Rectal smooth muscle tissue (tissue), 1 donor: ENCODE data around the gene DOK7.

ENCODE experiments used
- H3K27ac ChIP-seq: one replicate; pipeline ENCODE4 v1.7.0; 2013; ENCODE audit warnings: low read depth, low read length, inconsistent platforms
- H3K27me3 ChIP-seq: one replicate; pipeline ENCODE4 v1.7.0; 2013; ENCODE audit warnings: low read length; ENCODE audit not compliant: control insufficient read depth, insufficient read depth
- H3K36me3 ChIP-seq: one replicate; pipeline ENCODE4 v1.7.0; 2013; ENCODE audit warnings: low read length; ENCODE audit not compliant: control insufficient read depth, insufficient read depth
- H3K4me1 ChIP-seq: one replicate; pipeline ENCODE4 v1.7.0; 2013; ENCODE audit warnings: low read length; ENCODE audit not compliant: control insufficient read depth, insufficient read depth
- H3K4me3 ChIP-seq: one replicate; pipeline ENCODE4 v1.7.0; 2013; ENCODE audit warnings: low read length
- H3K9ac ChIP-seq: one replicate; pipeline ENCODE4 v1.7.0; 2013; ENCODE audit warnings: low read length

DOK7 gene

DNA sequence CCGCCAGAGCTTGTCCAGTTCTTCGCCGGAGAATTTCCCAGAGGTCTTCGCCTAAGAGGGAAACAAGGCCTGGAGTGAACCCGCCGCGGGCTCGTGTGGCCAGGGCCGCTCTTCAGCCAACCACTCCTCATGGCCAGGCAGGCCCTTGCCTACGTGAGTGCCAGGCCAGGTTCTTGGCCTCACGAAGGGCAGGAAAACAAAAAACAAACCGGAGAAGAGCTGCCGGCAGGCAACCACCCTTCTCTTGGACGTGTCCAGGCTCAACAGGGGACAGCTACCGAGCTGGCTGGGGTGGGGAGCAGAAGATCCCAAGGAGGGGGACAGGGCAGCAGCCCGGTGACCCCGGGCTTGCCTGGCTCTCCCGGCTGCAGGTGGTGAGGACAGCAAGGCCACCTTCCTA is 55.8 kb downstream of the DOK7 start:
- Histone ChIP-seq H3K4me3 (no peak overlapping the region), H3K9ac (no peak overlapping the region), H3K4me1 (no peaks in the 10 kb centered on the region), H3K27ac (no peak overlapping the region), H3K27me3 (no peaks in the 10 kb centered on the region), H3K36me3 (peaks cover 53% of the 10 kb centered on the region)

DNA sequence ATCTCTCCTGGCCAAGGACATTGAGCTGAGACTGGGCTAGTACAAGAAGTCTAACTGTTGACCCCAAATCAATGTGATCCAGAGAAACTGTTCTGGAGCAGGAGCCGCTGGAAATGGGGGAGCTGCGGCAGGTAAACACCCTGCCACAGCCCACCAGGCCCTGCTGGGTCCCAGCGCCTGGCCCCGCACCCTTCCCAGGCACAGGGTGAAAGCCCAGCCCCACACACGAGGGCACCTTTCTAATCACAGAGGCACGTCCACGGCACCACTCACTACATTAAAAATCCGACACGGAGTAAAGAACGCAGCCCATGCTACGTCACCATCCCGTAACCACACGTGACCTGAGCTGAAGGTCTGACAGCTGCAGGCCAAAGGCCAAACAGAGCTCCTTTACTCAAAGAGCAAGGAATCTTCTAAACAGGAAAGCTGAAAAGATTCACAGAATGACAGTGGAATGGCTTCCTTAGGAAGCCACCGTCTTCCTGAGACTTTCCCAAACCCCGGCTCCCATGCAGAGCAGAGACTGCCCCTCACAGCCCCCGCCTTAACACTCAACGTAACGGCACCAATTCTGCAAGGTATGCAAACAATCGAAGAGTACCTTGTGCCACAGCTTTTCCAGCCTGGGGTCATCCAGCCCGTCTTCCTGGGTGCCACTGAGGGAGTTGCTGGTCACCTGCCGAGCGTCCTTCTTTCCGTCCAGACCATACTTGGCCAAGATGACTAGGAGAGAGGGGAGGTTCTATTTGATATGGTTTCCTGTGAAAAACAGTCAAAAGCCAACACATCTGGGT is 56.6 kb downstream of the DOK7 start:
- H3K9ac ChIP-seq: no peak overlapping the region
- peaks cover 52% of the 10 kb centered on the region for H3K36me3 ChIP-seq
- no peak overlapping the region for H3K4me3 ChIP-seq
- H3K27me3 ChIP-seq: no peaks in the 10 kb centered on the region
- H3K27ac ChIP-seq: no peak overlapping the region
- no peaks in the 10 kb centered on the region for H3K4me1 ChIP-seq

DNA sequence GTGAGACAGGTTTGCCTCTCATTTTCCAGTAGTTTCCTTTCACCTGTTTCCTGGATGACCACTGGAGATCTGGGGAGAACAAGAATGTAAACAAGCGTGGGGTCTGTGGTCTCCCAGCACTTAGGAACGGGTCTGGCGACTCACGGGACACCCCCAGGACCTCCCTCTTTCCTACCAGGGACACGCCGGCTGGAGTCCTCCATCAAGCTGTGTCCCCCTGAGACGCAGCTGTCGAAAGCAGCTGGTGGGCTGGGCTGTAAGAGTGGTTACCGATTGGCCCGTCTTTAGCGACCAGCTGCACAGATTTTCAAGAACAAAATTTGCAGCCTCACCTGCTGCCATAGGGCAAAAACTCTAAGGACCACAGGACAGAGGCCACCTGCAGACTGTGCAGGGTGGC is 57.2 kb downstream of the DOK7 start:
- Histone ChIP-seq H3K27ac (no peak overlapping the region), H3K4me3 (no peak overlapping the region), H3K4me1 (no peaks in the 10 kb centered on the region), H3K9ac (no peak overlapping the region), H3K36me3 (peaks cover 54% of the 10 kb centered on the region), H3K27me3 (no peaks in the 10 kb centered on the region)

DNA sequence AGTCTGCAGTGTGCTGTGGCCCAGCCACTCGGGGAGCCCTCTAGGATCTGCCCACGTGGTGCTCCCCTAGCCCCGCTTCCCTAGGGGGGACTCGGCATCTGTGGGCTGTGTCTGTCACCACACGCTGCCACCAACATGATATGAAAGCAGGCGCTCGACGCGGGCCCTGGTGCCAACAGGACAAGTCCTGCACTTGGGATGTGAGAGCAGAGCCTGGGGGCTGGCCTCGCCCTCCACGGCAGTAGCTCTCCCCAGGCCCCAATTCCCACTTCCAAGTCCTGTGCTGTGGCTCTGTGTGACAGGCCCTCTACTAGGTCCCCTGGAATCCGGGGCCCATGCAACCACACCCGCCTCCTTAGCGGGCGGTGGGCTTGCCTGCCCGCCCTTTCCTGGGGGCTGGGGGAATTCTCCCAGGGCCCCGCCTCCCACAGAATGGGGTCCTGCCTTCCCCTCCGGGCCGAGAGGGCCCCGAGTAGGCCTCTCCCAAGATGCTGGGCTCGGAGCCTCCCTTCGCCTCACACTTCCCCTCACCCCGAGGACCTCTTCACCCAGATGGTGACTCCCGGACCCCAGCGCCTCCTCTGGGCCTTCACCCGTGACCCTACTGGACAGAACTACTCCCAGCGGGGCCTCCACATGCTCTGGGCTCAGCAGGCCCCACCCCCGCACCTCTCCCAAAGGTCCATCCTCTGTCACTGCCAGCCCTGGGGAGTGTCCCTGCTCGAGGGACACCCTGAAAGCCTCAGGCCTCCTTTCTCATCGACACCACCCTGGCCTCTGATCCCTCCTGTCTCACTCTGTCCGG is 57.9 kb downstream of the DOK7 start:
- no peaks in the 10 kb centered on the region for H3K27me3 ChIP-seq
- H3K36me3 ChIP-seq: peaks cover 50% of the 10 kb centered on the region
- H3K27ac ChIP-seq: no peak overlapping the region
- no peak overlapping the region for H3K9ac ChIP-seq
- H3K4me1 ChIP-seq: no peaks in the 10 kb centered on the region
- no peak overlapping the region for H3K4me3 ChIP-seq

DNA sequence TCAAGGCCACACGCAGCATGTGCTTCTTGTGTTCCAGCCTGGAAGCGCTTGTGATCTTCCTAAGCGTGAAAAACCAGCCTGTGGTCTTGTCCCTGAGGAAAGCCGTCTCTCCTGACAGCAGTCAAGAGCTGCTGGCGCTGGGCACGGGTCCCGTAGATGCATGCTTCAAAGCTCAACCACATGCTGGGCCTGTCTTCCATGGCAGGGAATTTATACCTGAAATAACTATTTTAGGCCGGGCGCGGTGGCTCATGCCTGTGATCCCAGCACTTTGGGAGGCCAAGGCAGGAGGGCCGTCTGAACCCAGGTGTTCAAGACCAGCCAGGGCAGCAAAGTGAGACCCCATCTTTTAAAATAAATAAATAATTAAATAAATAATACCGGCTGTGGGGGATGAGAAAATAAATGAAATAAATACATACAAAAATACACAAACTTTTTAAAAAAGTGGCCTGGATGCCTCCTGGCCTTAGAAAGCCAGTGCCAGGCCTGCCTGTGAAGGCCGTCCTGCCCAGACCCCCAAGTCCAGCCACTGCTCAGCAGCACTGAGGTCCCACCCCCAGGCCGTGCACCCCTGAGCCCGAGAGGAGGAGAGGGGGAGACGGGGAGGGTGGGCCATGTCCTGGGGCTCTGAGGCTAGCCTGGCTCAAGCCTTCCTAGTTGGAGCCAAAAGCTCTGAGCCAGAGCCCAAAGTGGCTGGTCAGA is 58.7 kb downstream of the DOK7 start:
- H3K36me3 ChIP-seq: peaks cover 44% of the 10 kb centered on the region
- no peak overlapping the region for H3K9ac ChIP-seq
- H3K27me3 ChIP-seq: no peaks in the 10 kb centered on the region
- H3K4me1 ChIP-seq: no peaks in the 10 kb centered on the region
- H3K4me3 ChIP-seq: no peak overlapping the region
- no peak overlapping the region for H3K27ac ChIP-seq

DNA sequence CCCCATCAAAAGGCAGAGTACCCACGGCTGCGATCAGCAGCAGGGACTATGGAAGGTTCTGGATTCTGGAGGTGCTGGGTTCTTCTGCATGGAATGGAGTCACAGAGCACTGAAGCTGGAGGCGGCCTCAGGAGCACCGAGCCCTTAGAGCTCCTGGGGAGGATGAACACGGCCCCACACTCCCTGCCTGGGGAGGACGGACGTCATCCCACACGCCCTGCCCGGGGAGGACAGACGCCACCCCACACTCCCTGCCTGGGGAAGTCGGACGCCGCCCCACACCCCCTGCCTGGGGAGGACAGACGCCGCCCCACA is 59.2 kb downstream of the DOK7 start:
- Histone ChIP-seq H3K27ac (no peak overlapping the region), H3K27me3 (no peaks in the 10 kb centered on the region), H3K9ac (no peak overlapping the region), H3K4me1 (no peaks in the 10 kb centered on the region), H3K4me3 (no peak overlapping the region), H3K36me3 (peaks cover 39% of the 10 kb centered on the region)

DNA sequence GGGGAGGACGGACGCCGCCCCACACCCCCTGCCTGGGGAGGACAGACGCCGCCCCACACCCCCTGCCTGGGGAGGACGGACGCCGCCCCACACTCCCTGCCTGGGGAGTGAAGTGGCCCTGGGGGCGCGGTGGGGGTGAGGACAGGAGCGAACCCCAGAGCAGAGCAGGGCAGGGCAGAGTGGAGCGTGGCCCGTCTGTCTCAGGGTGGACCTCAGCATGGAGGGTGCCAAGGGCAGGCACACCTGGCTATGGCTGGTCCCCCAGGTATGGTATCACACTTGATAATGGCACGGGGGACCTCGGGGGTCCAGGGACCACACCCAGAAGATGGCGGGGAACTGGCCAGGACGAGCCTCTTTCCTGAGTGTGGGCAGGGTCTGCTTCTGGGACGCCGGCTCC is 59.5 kb downstream of the DOK7 start:
- Histone ChIP-seq H3K27me3 (no peaks in the 10 kb centered on the region), H3K27ac (no peak overlapping the region), H3K4me3 (no peak overlapping the region), H3K36me3 (peaks cover 36% of the 10 kb centered on the region), H3K4me1 (no peaks in the 10 kb centered on the region), H3K9ac (no peak overlapping the region)

DNA sequence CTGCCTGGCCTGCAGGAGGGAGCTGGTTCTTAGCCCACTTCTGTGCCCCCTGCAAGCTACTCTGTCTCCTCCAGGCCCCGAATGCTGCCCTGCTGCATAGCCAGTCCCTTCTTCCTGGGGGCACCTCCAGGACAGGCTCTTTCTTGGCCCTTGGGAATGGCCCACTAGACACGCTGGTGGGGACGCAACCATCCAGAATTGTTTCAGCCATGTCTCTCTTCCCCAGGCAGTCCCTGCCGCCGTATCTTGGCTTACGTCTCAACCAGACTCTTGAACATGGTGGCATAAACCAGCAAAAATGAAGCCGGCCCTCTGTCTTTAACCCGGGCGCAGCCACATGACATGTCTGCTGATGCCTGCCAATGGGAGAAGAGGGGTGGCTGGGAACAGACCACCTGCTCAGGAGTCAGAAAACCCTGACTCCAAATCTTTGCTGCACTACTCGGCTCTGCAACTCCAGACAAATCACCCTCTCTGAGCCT is 60.1 kb downstream of the DOK7 start:
- Histone ChIP-seq H3K27ac (no peak overlapping the region), H3K4me3 (no peak overlapping the region), H3K9ac (no peak overlapping the region), H3K4me1 (no peaks in the 10 kb centered on the region), H3K27me3 (no peaks in the 10 kb centered on the region), H3K36me3 (peaks cover 31% of the 10 kb centered on the region)

DNA sequence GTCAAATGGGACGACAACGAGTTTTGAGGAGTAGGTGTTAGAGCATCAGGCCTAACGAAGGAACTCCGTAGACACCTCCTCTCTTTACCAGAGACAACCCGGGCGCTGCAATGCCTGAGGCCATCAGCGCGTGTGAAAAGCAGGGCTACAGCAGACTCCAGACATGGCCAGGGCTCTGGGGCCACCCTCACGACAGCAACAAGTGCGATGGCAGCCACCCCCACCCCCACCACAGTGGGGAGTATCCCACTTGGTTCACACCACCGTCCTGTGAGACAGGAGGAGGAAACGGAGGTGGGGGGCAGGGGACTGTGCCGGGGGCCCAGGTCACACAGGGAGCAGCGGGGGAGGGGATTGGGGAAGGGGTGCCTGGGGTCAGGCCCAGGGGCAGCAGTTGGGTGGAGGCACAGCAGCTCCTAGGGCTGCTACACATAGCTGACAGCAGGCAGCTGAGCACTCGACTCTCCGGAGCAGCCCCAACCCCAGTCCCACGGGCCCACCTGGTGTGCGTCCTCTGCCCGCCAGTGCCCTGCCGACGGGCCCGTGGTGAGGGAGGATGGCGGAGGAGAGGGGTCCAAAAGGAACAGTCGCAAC is 60.6 kb downstream of the DOK7 start:
- Histone ChIP-seq H3K4me1 (no peaks in the 10 kb centered on the region), H3K9ac (no peak overlapping the region), H3K36me3 (peaks cover 31% of the 10 kb centered on the region)

DNA sequence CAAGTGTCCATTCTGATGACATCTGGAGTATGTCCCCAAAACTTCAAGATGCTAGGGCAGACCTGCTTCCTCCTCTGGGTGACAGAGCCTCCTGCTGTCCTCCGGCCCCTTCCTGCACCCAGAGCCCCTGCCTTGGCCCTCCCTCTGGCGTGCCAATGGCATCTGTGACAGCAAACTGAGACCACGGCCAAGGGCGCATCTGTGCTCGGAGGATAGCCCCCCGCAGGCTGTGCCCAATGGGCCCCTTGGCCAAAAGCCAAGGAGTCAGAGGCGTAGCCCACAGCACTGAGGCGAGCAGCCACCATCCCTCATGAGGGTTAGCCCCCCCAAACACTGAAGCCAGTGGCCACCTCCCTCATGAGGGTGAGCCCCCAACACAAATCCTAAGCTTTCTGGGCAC is 61.2 kb downstream of the DOK7 start:
- Histone ChIP-seq H3K27ac (no peak overlapping the region), H3K4me1 (no peaks in the 10 kb centered on the region), H3K27me3 (no peaks in the 10 kb centered on the region), H3K4me3 (no peak overlapping the region), H3K9ac (no peak overlapping the region), H3K36me3 (peaks cover 29% of the 10 kb centered on the region)

More for the DNA sequence above, 60.6 kb downstream of the DOK7 start:
- no peak overlapping the region for H3K27ac ChIP-seq
- no peak overlapping the region for H3K4me3 ChIP-seq
- H3K27me3 ChIP-seq: no peaks in the 10 kb centered on the region

DNA sequence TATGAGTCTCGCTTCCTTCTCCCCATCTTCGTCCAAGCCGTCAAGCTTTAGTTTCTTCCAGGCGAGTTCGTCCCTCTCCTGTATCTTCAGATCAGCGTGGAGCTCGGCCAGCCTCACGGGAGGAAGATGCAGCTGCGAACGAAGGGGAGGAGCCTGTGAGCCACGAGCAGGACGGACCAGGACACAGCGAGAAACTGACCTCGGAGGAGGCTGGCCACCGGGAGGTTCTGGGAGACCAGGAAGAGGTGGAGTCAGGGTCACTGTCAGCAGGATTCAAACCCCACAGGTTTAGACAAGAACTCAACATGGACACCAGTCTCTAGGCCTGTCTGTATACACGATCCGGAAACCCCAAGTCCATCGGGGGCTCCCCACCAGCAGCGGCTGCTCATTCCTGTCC is 61.8 kb downstream of the DOK7 start:
- H3K36me3 ChIP-seq: peaks cover 26% of the 10 kb centered on the region
- no peaks in the 10 kb centered on the region for H3K4me1 ChIP-seq
- H3K9ac ChIP-seq: no peak overlapping the region
- H3K27ac ChIP-seq: no peak overlapping the region
- H3K4me3 ChIP-seq: no peak overlapping the region
- H3K27me3 ChIP-seq: no peaks in the 10 kb centered on the region
